Hematopoietic multipotent progenitor cell (in vitro differentiated cells): Measurements from ENCODE around the gene GZF1. TPM values are rescaled to one million over a fixed set of nuclear protein-coding genes. Genes with fewer than 3 reads are reported as not detected.

Experiments used
- DNase-seq, 3 donors: peaks; one replicate each; pipeline ENCODE4 v3.0.0-alpha.2; 2011 to 2015; ENCODE audit warnings: low read depth in 2 of 3, low spot score in 2 of 3
- total RNA-seq: library from RNA; depleted of rRNA; stranded (reverse); fragments of >200 nt; gene quantifications from one replicate; pipeline ENCODE4 v1.2.3, GENCODE V29; 2012

The GZF1 gene
- total RNA-seq, 1 donor, result 56.6 TPM

- DNase-seq, result no peak
Measured at GRCh38 chr20:23368316-23369071, 6.5 kb downstream of the GZF1 start.

- no peak for DNase-seq
Measured at GRCh38 chr20:23369072-23369823, 7.3 kb downstream of the GZF1 start.

- no peak for DNase-seq
Measured at GRCh38 chr20:23370274-23370673, 8.3 kb downstream of the GZF1 start.

GRCh38 chr20:23370873-23371272 lies 8.9 kb downstream of the GZF1 start:
- no peak for DNase-seq

- no peak for DNase-seq
Measured at GRCh38 chr20:23371496-23371895, 9.5 kb downstream of the GZF1 start.

GRCh38 chr20:23374441-23374840 lies 12.5 kb downstream of the GZF1 start:
- no peak for DNase-seq

- no peak for DNase-seq
Measured at GRCh38 chr20:23375827-23376226, 13.8 kb downstream of the GZF1 start.

- DNase-seq, result no peak
Measured at GRCh38 chr20:23379772-23380171, 17.8 kb downstream of the GZF1 start.

- DNase-seq, result peak in 1 of 3 donors; percentile 78
Measured at GRCh38 chr20:23381876-23382275, 19.9 kb downstream of the GZF1 start.

GRCh38 chr20:23386304-23387117 lies 24.5 kb downstream of the GZF1 start:
- no peak for DNase-seq

- no peak for DNase-seq
Measured at GRCh38 chr20:23387118-23387443, 25.1 kb downstream of the GZF1 start.

- DNase-seq, result no peak
Measured at GRCh38 chr20:23390091-23390774, 28.3 kb downstream of the GZF1 start.

GRCh38 chr20:23391707-23392310 lies 29.8 kb downstream of the GZF1 start:
- DNase-seq, result no peak

- DNase-seq, result no peak
Measured at GRCh38 chr20:23393996-23394775, 32.2 kb downstream of the GZF1 start.

- DNase-seq, result no peak
Measured at GRCh38 chr20:23396950-23397627, 35.1 kb downstream of the GZF1 start.

GRCh38 chr20:23397961-23398360 lies 36.0 kb downstream of the GZF1 start:
- DNase-seq, result peak in 1 of 3 donors; percentile 10

- peak in 2 of 3 donors; percentile 20 to 24 for DNase-seq
Measured at GRCh38 chr20:23399568-23400241, 37.7 kb downstream of the GZF1 start.

GRCh38 chr20:23401051-23401450 lies 39.1 kb downstream of the GZF1 start:
- no peak for DNase-seq
